GM12891 (cell line): ENCODE results near the gene ZMIZ1.

ENCODE experiments used
- POLR2A ChIP-seq: IDR thresholded peaks from 2 replicates; pipeline ENCODE4 v1.6.1; 2011; ENCODE audit warnings: low read depth, low read length, control low read depth
- POLR2AphosphoS5 ChIP-seq: IDR thresholded peaks from 2 replicates; pipeline ENCODE4 v1.6.1; 2011; ENCODE audit warnings: low read depth, low read length, control low read depth
- POU2F2 ChIP-seq: IDR thresholded peaks from 2 replicates; pipeline ENCODE4 v1.6.1; 2011; ENCODE audit warnings: low read depth, mild to moderate bottlenecking, control low read depth, low read length, moderate library complexity
- SPI1 ChIP-seq: IDR thresholded peaks from 2 replicates; pipeline ENCODE4 v1.6.1; 2011; ENCODE audit warnings: low read depth, low read length, control low read depth
- TAF1 ChIP-seq: IDR thresholded peaks from 2 replicates; pipeline ENCODE4 v1.6.1; 2011; ENCODE audit warnings: low read depth, low read length, control low read depth

GRCh38 chr10:79220307-79220706 is 151.5 kb downstream of the ZMIZ1 start:
- TF ChIP-seq POLR2A (no peak), POLR2AphosphoS5 (no peak), TAF1 (no peak), SPI1 (no peak), POU2F2 (no peak)
